Right atrium auricular region (tissue), 2 donors: Measurements from ENCODE around the gene DENND1A. TPM values are rescaled to one million over a fixed set of nuclear protein-coding genes. Genes with fewer than 3 reads are reported as not detected.

Experiments
- DNase-seq: peaks from one replicate; pipeline ENCODE4 v3.0.0-alpha.2; 2019; ENCODE audit warnings: low spot score
- H3K27ac ChIP-seq, 2 donors: fragments of 200-600 bp; sonication (generic); 1 replicate in 1 of 2; 2 replicates in 1 of 2; pipeline ENCODE4 v1.5.1; 2016 to 2019
- H3K27me3 ChIP-seq, 2 donors: fragments of 200-600 bp; sonication (generic); one replicate each; pipeline versions ENCODE4 v1.5.1 to v1.6.0; 2017 to 2019
- H3K36me3 ChIP-seq: fragments of 200-600 bp; sonication (generic); one replicate; pipeline ENCODE4 v1.5.1; 2016
- H3K4me1 ChIP-seq, 2 donors: fragments of 200-600 bp; sonication (generic); one replicate each; pipeline versions ENCODE4 v1.5.1 to v1.6.0; 2017 to 2019
- H3K4me3 ChIP-seq, 2 donors: fragments of 200-600 bp; sonication (generic); 1 replicate in 1 of 2; 2 replicates in 1 of 2; pipeline ENCODE4 v1.5.1; 2017 to 2019; ENCODE audit warnings: mild to moderate bottlenecking in 1 of 2, moderate library complexity in 1 of 2
- H3K9me3 ChIP-seq, 2 donors: fragments of 200-600 bp; sonication (generic); one replicate each; pipeline ENCODE4 v1.5.1; 2019
- total RNA-seq, 2 donors: library from RNA; depleted of rRNA; stranded (reverse); fragments of >200 nt; gene quantifications; one replicate each; pipeline ENCODE4 v1.1.0, GENCODE V29; 2016
- TF ChIP-seq, protein P1 (sequence below), 2 donors: fragments of 200-600 bp; sonication (generic); IDR thresholded peaks; one replicate each; pipeline ENCODE4 v1.5.1; 2019; ENCODE audit warnings: antibody characterized with exemption in 2 of 2

The DENND1A gene
- total RNA-seq, 2 donors from 2014 or later = 14.9 to 23.6 TPM

DNA sequence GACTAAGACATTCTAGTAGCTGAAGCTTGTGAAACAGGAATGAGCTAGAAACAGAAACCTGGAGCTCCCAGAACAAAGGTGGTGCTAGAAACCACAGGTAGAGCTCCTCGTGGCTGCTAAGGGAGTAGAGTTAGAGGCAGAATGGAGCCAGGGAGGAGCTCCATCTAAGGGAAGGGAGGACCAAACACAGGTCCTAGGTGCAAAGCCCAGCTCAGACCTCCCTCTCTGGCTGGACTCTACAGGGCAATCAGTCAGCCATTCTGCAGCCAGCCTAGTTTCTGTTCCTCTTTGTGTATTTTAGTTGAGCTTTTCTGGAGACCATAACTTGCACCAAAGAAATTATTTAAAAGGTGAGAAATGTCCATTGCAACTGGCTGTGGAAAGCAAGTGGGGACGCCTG lies 503.5 kb downstream of the DENND1A start:
- TF ChIP-seq, protein P1, sequence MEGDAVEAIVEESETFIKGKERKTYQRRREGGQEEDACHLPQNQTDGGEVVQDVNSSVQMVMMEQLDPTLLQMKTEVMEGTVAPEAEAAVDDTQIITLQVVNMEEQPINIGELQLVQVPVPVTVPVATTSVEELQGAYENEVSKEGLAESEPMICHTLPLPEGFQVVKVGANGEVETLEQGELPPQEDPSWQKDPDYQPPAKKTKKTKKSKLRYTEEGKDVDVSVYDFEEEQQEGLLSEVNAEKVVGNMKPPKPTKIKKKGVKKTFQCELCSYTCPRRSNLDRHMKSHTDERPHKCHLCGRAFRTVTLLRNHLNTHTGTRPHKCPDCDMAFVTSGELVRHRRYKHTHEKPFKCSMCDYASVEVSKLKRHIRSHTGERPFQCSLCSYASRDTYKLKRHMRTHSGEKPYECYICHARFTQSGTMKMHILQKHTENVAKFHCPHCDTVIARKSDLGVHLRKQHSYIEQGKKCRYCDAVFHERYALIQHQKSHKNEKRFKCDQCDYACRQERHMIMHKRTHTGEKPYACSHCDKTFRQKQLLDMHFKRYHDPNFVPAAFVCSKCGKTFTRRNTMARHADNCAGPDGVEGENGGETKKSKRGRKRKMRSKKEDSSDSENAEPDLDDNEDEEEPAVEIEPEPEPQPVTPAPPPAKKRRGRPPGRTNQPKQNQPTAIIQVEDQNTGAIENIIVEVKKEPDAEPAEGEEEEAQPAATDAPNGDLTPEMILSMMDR (IDR thresholded peaks at IDR 0.05) = no peak
- H3K4me3 ChIP-seq = no peak overlapping the region
- no peak overlapping the region for H3K27ac ChIP-seq
- H3K4me1 ChIP-seq = no peaks in the 10 kb centered on the region
- no peak for DNase-seq
- H3K27me3 ChIP-seq = no peaks in the 10 kb centered on the region
- H3K9me3 ChIP-seq = no peaks in the 10 kb centered on the region
- H3K36me3 ChIP-seq = no peaks in the 10 kb centered on the region

DNA sequence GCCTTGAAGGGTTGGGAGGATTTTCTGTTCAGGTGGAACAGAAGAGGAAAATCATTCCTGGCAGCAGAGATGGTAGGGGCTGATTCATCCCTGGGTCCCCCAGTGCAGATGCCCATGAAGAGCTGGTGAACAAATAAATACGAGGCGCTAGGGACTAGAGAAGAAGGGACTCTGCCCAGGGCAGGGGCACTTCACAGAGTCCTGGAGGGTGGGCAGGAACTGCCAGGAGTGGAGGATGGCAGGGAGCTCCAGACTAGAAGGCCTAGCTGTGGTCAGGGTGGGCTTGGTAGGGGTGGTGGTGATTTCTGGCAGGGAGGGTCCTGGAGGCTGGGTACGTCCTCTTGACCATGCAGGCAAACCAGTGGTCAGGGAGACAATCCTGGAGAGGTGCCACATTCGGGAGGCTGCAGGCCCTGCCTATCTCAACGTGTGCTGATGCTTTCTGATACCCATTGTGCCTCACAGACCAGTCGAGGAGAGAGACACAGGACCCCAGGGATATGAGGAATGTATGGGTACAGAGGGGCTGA lies 504.0 kb downstream of the DENND1A start:
- DNase-seq = no peak
- TF ChIP-seq, protein P1 (IDR thresholded peaks at IDR 0.05) = no peak
- no peaks in the 10 kb centered on the region for H3K36me3 ChIP-seq

DNA sequence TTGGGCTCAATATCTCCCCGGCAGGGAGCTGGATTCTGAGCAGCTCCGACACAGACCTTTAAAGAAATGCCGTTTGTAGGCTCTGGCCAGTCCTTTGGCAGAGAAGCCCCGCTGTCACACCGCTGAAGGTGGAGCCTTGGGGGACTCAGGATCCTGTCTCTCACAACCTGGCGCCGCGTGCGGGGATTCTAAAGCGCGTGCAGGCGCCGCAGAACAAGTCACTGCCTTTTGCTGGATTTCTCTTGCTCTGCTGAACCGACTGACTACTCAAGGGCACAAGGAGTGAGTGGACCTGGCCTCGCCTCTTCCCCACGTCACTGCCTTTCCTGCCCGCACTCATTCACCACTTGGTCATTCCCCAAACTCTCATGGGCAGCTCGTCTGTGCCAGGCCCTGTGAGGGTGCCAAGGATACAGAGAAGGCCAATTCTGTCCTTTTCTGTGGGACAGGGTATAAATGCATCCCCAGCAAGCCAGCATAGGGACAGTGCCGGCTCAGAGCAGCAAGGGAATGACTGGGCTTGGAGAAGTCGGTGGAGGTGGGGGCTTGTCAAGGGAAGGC lies 504.6 kb downstream of the DENND1A start:
- H3K4me1 ChIP-seq = no peaks in the 10 kb centered on the region
- H3K27ac ChIP-seq = no peak overlapping the region
- H3K4me3 ChIP-seq = no peak overlapping the region
- TF ChIP-seq, protein P1 (IDR thresholded peaks at IDR 0.05) = no peak
- no peaks in the 10 kb centered on the region for H3K36me3 ChIP-seq
- H3K27me3 ChIP-seq = no peaks in the 10 kb centered on the region
- DNase-seq = no peak
- no peaks in the 10 kb centered on the region for H3K9me3 ChIP-seq

More for the DNA sequence above, 504.0 kb downstream of the DENND1A start:
- H3K27ac ChIP-seq = no peak overlapping the region
- H3K4me3 ChIP-seq = no peak overlapping the region
- H3K4me1 ChIP-seq = no peaks in the 10 kb centered on the region
- H3K9me3 ChIP-seq = no peaks in the 10 kb centered on the region
- H3K27me3 ChIP-seq = no peaks in the 10 kb centered on the region

DNA sequence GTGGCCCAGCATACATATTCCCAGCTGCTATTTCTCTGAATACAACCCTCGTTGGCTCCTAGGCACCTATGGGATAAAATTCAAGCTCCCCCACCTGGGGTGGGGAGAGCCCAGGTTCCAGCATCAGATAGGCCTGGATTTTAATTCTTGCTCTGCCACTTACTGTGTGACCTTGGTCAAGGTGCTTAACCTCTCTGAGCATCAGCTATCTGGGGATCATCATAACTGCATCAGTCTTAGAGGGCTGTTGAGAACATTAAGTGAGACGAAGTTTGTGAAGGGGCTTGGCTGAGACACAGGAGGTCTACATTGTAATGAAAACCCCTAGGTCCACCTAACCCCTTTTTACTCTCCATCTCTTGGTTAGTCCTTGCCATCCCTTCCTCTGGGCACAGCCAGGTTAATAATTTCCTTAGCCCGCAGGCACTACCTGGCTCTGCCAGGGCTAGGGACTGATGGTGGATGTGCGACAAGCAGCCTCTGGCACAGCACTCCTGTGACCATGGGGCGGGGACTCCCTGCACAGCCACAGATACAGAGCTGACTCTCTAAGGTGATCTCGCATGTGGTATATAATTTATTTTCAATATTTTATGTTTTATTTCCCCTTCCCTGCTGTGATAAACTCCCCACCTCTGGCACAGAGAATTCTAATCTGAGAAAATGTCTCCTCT lies 505.2 kb downstream of the DENND1A start:
- no peak for DNase-seq
- no peaks in the 10 kb centered on the region for H3K36me3 ChIP-seq
- no peaks in the 10 kb centered on the region for H3K9me3 ChIP-seq
- no peaks in the 10 kb centered on the region for H3K4me1 ChIP-seq
- H3K27ac ChIP-seq = no peak overlapping the region
- TF ChIP-seq, protein P1 (IDR thresholded peaks at IDR 0.05) = no peak
- no peaks in the 10 kb centered on the region for H3K27me3 ChIP-seq
- no peak overlapping the region for H3K4me3 ChIP-seq

DNA sequence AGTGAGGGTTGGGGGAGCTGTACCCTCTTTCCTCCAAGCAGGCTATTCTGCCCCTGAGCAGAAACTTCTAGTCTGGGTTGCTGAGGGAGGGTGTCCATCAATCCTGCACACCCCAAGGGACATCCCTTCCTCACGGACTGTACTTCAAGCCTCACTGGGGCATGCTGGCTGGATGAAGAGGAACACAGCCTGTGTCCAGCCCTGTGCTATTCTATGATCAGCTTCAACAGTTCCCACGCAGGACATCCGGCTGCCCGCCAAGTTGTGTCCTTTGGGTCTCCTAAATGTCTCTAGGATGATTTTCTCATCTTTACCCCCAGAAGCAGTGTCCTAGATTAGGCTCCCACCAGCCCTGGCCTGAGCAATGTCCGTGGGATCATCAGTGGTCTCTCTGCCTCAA lies 505.8 kb downstream of the DENND1A start:
- Histone ChIP-seq H3K4me1 (no peaks in the 10 kb centered on the region), H3K9me3 (no peaks in the 10 kb centered on the region), H3K4me3 (no peak overlapping the region), H3K36me3 (no peaks in the 10 kb centered on the region), H3K27me3 (no peaks in the 10 kb centered on the region), H3K27ac (no peak overlapping the region)
- TF ChIP-seq, protein P1 (IDR thresholded peaks at IDR 0.05) = no peak
- no peak for DNase-seq
